ENCODE measurements around the gene ZFPM1. TPM values are rescaled to one million over a fixed set of nuclear protein-coding genes. Genes with fewer than 3 reads are reported as not detected.
A peak's percentile ranks its signal among the peaks of the same experiment; 100 is the strongest.

The ZFPM1 gene
- total RNA-seq (10 to 100 TPM; 13.2 to 28.1 (median 18.1) TPM), polyA plus RNA-seq (under 1 TPM; 0.15 to 0.16 TPM), total RNA-seq (19.4 reads per million, percentile 50 among the genes with 10 or more reads in this experiment)

GRCh38 chr16:88453217-88453531 lies at the start of gene ZFPM1:
Gene ZFPM1, plus strand, starts transcription at chr16:88453280. Its CDS starts 359 bp downstream, at chr16:88453639.
- ChIA-PET CTCF (interaction anchor here (1.0 kb wide), 2 partner anchors 9 to 12 kb away, joined by 3 read pairs; no protein-coding TSS in a partner anchor), POLR2A (interaction anchor here (1.0 to 1.8 kb wide), 3 partner anchors 18 to 502 kb away, joined by 3 to 5 read pairs (median 4); partner anchors contain the start of genes BANP and ZC3H18)
- peak within 1 kb of the TSS; percentile 70 to 98 (median 87) for H3K27ac Mint-ChIP-seq
- Histone ChIP-seq H3K4me3 (ENCODE audit: low read length) (peak within 1 kb of the TSS; percentile 91), H3K9me3 (ENCODE audit: control insufficient read depth in 2 of 3, low read length in 3 of 3) (no peaks in the 10 kb centered on the region), H3K27ac (ENCODE audit: low read depth, low read length) (peak within 1 kb of the TSS; percentile 80), H3K4me1 (ENCODE audit: control insufficient read depth in 2 of 2, insufficient read depth in 2 of 2, low read length in 2 of 2) (peaks cover 20 to 28% of the 10 kb centered on the region in 2 donors), H3K36me3 (ENCODE audit: control insufficient read depth in 2 of 3, insufficient read depth in 3 of 3, low read length in 3 of 3) (no peaks in the 10 kb centered on the region), H3K27me3 (ENCODE audit: control insufficient read depth in 2 of 2, insufficient read depth in 2 of 2, low read length in 2 of 2) (no peaks in the 10 kb centered on the region)
- H3K36me3 Mint-ChIP-seq = no peaks in the 10 kb centered on the region
- peak within 1 kb of the TSS; percentile 81 to 100 (median 92) for H3K4me3 Mint-ChIP-seq
- peaks cover 0 to 3% (median 0%) of the 10 kb centered on the region in 11 donors for H3K9me3 Mint-ChIP-seq
- H3K4me1 Mint-ChIP-seq = peaks cover 21 to 34% (median 30%) of the 10 kb centered on the region in 7 donors
- peaks cover 0 to 7% (median 0%) of the 10 kb centered on the region in 5 donors for H3K27me3 Mint-ChIP-seq
- ATAC-seq (no peak), DNase-seq (no peak)
- intact Hi-C loops (cut with micrococcal nuclease) = loop anchor here (1.0 to 10.0 kb wide), 17 partner anchors 23 to 1272 kb away; partner anchors contain the start of genes FBXO31 (in 2 of the 2), SNAI3 (in 2 of the 2), ANKRD11 (in 1 of the 2) and BANP (in 1 of the 2)

GRCh38 chr16:88403794-88404581 lies 49.1 kb upstream of the ZFPM1 start:
- ChIA-PET CTCF (no interaction called here), POLR2A (no interaction called here)
- H3K4me3 Mint-ChIP-seq = no peak overlapping the region
- Histone ChIP-seq H3K27me3 (ENCODE audit: control insufficient read depth in 2 of 2, insufficient read depth in 2 of 2, low read length in 2 of 2) (no peaks in the 10 kb centered on the region), H3K27ac (ENCODE audit: low read depth, low read length) (no peak overlapping the region), H3K4me1 (ENCODE audit: control insufficient read depth in 2 of 2, insufficient read depth in 2 of 2, low read length in 2 of 2) (no peaks in the 10 kb centered on the region), H3K36me3 (ENCODE audit: control insufficient read depth in 2 of 3, insufficient read depth in 3 of 3, low read length in 3 of 3) (no peaks in the 10 kb centered on the region), H3K4me3 (ENCODE audit: low read length) (no peak overlapping the region), H3K9me3 (ENCODE audit: control insufficient read depth in 2 of 3, low read length in 3 of 3) (no peaks in the 10 kb centered on the region)
- ATAC-seq (no peak), DNase-seq (no peak)
- peaks cover 4 to 15% (median 6%) of the 10 kb centered on the region in 7 donors for H3K4me1 Mint-ChIP-seq
- peaks cover 0 to 3% (median 0%) of the 10 kb centered on the region in 5 donors for H3K27me3 Mint-ChIP-seq
- intact Hi-C loops (cut with micrococcal nuclease) = no loop called here
- no peaks in the 10 kb centered on the region for H3K9me3 Mint-ChIP-seq
- no peaks in the 10 kb centered on the region for H3K36me3 Mint-ChIP-seq
- no peak overlapping the region for H3K27ac Mint-ChIP-seq

GRCh38 chr16:88404769-88405168 lies 48.3 kb upstream of the ZFPM1 start:
- Histone ChIP-seq H3K27ac (ENCODE audit: low read depth, low read length) (no peak overlapping the region), H3K4me1 (ENCODE audit: control insufficient read depth in 2 of 2, insufficient read depth in 2 of 2, low read length in 2 of 2) (no peaks in the 10 kb centered on the region), H3K9me3 (ENCODE audit: control insufficient read depth in 2 of 3, low read length in 3 of 3) (no peaks in the 10 kb centered on the region), H3K27me3 (ENCODE audit: control insufficient read depth in 2 of 2, insufficient read depth in 2 of 2, low read length in 2 of 2) (no peaks in the 10 kb centered on the region), H3K36me3 (ENCODE audit: control insufficient read depth in 2 of 3, insufficient read depth in 3 of 3, low read length in 3 of 3) (no peaks in the 10 kb centered on the region), H3K4me3 (ENCODE audit: low read length) (no peak overlapping the region)
- no peak for DNase-seq
- no peaks in the 10 kb centered on the region for H3K9me3 Mint-ChIP-seq
- peak overlapping the region in 1 of 9 donors; percentile 20 for H3K27ac Mint-ChIP-seq
- H3K4me1 Mint-ChIP-seq = peaks cover 4 to 15% (median 6%) of the 10 kb centered on the region in 7 donors
- ChIA-PET CTCF (interaction anchor here (0.6 kb wide), 1 partner anchor 260 kb away, joined by 3 read pairs; no protein-coding TSS in a partner anchor), POLR2A (no interaction called here)
- H3K4me3 Mint-ChIP-seq = no peak overlapping the region
- intact Hi-C loops (cut with micrococcal nuclease) = no loop called here
- H3K36me3 Mint-ChIP-seq = no peaks in the 10 kb centered on the region
- no peak for ATAC-seq
- peaks cover 0 to 3% (median 0%) of the 10 kb centered on the region in 5 donors for H3K27me3 Mint-ChIP-seq

- ChIA-PET POLR2A (no interaction called here), CTCF (no interaction called here)
- H3K27ac ChIP-seq (ENCODE audit: low read depth, low read length) = no peak overlapping the region
- Mint-ChIP-seq H3K4me3 (no peak overlapping the region), H3K27ac (no peak overlapping the region), H3K9me3 (no peaks in the 10 kb centered on the region), H3K27me3 (peaks cover 0 to 3% (median 0%) of the 10 kb centered on the region in 5 donors), H3K4me1 (peaks cover 4 to 15% (median 6%) of the 10 kb centered on the region in 7 donors), H3K36me3 (no peaks in the 10 kb centered on the region)
- H3K36me3 ChIP-seq (ENCODE audit: control insufficient read depth in 2 of 3, insufficient read depth in 3 of 3, low read length in 3 of 3) = no peaks in the 10 kb centered on the region
- DNase-seq (no peak), ATAC-seq (no peak)
- no peaks in the 10 kb centered on the region for H3K9me3 ChIP-seq (ENCODE audit: control insufficient read depth in 2 of 3, low read length in 3 of 3)
- no peaks in the 10 kb centered on the region for H3K4me1 ChIP-seq (ENCODE audit: control insufficient read depth in 2 of 2, insufficient read depth in 2 of 2, low read length in 2 of 2)
- no peak overlapping the region for H3K4me3 ChIP-seq (ENCODE audit: low read length)
- H3K27me3 ChIP-seq (ENCODE audit: control insufficient read depth in 2 of 2, insufficient read depth in 2 of 2, low read length in 2 of 2) = no peaks in the 10 kb centered on the region
- intact Hi-C loops (cut with micrococcal nuclease) = no loop called here
These were observed 47.6 kb upstream of the ZFPM1 start for GRCh38 chr16:88405216-88406060.

GRCh38 chr16:88406096-88407041 lies 46.7 kb upstream of the ZFPM1 start:
- H3K9me3 Mint-ChIP-seq = no peaks in the 10 kb centered on the region
- H3K4me3 Mint-ChIP-seq = no peak overlapping the region
- H3K36me3 ChIP-seq (ENCODE audit: control insufficient read depth in 2 of 3, insufficient read depth in 3 of 3, low read length in 3 of 3) = no peaks in the 10 kb centered on the region
- intact Hi-C loops (cut with micrococcal nuclease) = no loop called here
- ATAC-seq (no peak), DNase-seq (no peak)
- H3K27me3 Mint-ChIP-seq = peaks cover 0 to 3% (median 0%) of the 10 kb centered on the region in 5 donors
- CTCF ChIA-PET = no interaction called here
- H3K4me3 ChIP-seq (ENCODE audit: low read length) = no peak overlapping the region
- no peak overlapping the region for H3K27ac ChIP-seq (ENCODE audit: low read depth, low read length)
- peaks cover 4 to 15% (median 6%) of the 10 kb centered on the region in 7 donors for H3K4me1 Mint-ChIP-seq
- no peaks in the 10 kb centered on the region for H3K9me3 ChIP-seq (ENCODE audit: control insufficient read depth in 2 of 3, low read length in 3 of 3)
- POLR2A ChIA-PET = no interaction called here
- H3K4me1 ChIP-seq (ENCODE audit: control insufficient read depth in 2 of 2, insufficient read depth in 2 of 2, low read length in 2 of 2) = no peaks in the 10 kb centered on the region
- no peaks in the 10 kb centered on the region for H3K36me3 Mint-ChIP-seq
- H3K27ac Mint-ChIP-seq = no peak overlapping the region
- H3K27me3 ChIP-seq (ENCODE audit: control insufficient read depth in 2 of 2, insufficient read depth in 2 of 2, low read length in 2 of 2) = no peaks in the 10 kb centered on the region

- no peaks in the 10 kb centered on the region for H3K9me3 Mint-ChIP-seq
- CTCF ChIA-PET = no interaction called here
- H3K27ac Mint-ChIP-seq = no peak overlapping the region
- no peaks in the 10 kb centered on the region for H3K36me3 ChIP-seq (ENCODE audit: control insufficient read depth in 2 of 3, insufficient read depth in 3 of 3, low read length in 3 of 3)
- H3K4me3 ChIP-seq (ENCODE audit: low read length) = no peak overlapping the region
- no peaks in the 10 kb centered on the region for H3K36me3 Mint-ChIP-seq
- ATAC-seq (no peak), DNase-seq (no peak)
- H3K27ac ChIP-seq (ENCODE audit: low read depth, low read length) = no peak overlapping the region
- no peaks in the 10 kb centered on the region for H3K27me3 ChIP-seq (ENCODE audit: control insufficient read depth in 2 of 2, insufficient read depth in 2 of 2, low read length in 2 of 2)
- H3K27me3 Mint-ChIP-seq = peaks cover 0 to 3% (median 0%) of the 10 kb centered on the region in 5 donors
- POLR2A ChIA-PET = no interaction called here
- peaks cover 4 to 13% (median 6%) of the 10 kb centered on the region in 7 donors for H3K4me1 Mint-ChIP-seq
- no peak overlapping the region for H3K4me3 Mint-ChIP-seq
- intact Hi-C loops (cut with micrococcal nuclease) = no loop called here
- no peaks in the 10 kb centered on the region for H3K9me3 ChIP-seq (ENCODE audit: control insufficient read depth in 2 of 3, low read length in 3 of 3)
- H3K4me1 ChIP-seq (ENCODE audit: control insufficient read depth in 2 of 2, insufficient read depth in 2 of 2, low read length in 2 of 2) = no peaks in the 10 kb centered on the region
These were observed 46.0 kb upstream of the ZFPM1 start for GRCh38 chr16:88407042-88407420.

Data from naive thymus-derived CD4-positive, alpha-beta T cell (primary cell).